ENCODE results near the gene SKA2. TPM values are rescaled to one million over a fixed set of nuclear protein-coding genes. Genes with fewer than 3 reads are reported as not detected.
"Not testable (repeated sequence)": the region's sequence is repeated elsewhere in the genome, so short reads cannot be mapped to it uniquely, and the experiment has no call there.

The SKA2 gene
- polyA plus RNA-seq, 4 donors: 28.6 to 43.6 (median 32.3) TPM

GRCh38 chr17:59149841-59150511 is 5.0 kb downstream of the SKA2 start:
- FAIRE-seq (no peak), DNase-seq (no peak)
- H3K9me3 ChIP-seq (ENCODE audit: control insufficient read depth in 2 of 2, insufficient read depth in 1 of 2, low read depth in 1 of 2, low read length in 1 of 2): no peaks in the 10 kb centered on the region
- no peaks in the 10 kb centered on the region for H3K4me1 ChIP-seq (ENCODE audit: control insufficient read depth in 3 of 3, insufficient read depth in 2 of 3, low read depth in 1 of 3, low read length in 2 of 3)
- H3K4me3 ChIP-seq (ENCODE audit: low read depth in 1 of 3, low read length in 3 of 3): no peak overlapping the region
- H3K27ac ChIP-seq (ENCODE audit: low read depth in 1 of 3, low read length in 2 of 3): no peak overlapping the region
- WGBS, 3 donors: 74 to 90% (median 80%) methylated on average over 5 of the region's 5 CpGs
- H3K27me3 ChIP-seq (ENCODE audit: control insufficient read depth in 3 of 3, insufficient read depth in 3 of 3, low read length in 3 of 3): no peaks in the 10 kb centered on the region
- H3K36me3 ChIP-seq (ENCODE audit: control insufficient read depth in 3 of 3, insufficient read depth in 2 of 3, low read depth in 1 of 3, low read length in 3 of 3): no peaks in the 10 kb centered on the region

DNA sequence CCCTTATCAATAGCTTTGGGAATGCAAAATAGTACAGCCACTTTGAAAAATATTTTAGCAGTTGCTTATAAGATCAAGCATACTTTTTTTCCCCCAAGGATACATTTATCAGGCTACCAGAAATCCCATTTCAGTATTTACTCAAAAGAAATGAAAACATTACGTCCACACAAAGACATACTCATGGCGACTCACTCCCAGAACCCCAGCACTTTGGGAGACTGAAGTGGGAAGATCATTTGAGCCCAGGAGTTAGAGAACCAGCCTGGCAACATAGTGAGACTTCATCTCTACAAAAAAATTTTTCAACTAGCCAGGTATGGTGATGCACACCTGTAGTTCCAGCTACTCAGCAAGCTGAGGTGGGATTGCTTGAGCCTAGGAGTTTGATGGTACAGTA is 5.9 kb downstream of the SKA2 start:
- Histone ChIP-seq H3K27me3 (ENCODE audit: control insufficient read depth in 3 of 3, insufficient read depth in 3 of 3, low read length in 3 of 3) (no peaks in the 10 kb centered on the region), H3K27ac (ENCODE audit: low read depth in 1 of 3, low read length in 2 of 3) (no peak overlapping the region), H3K9me3 (ENCODE audit: control insufficient read depth in 2 of 2, insufficient read depth in 1 of 2, low read depth in 1 of 2, low read length in 1 of 2) (no peaks in the 10 kb centered on the region), H3K4me3 (ENCODE audit: low read depth in 1 of 3, low read length in 3 of 3) (no peak overlapping the region), H3K36me3 (ENCODE audit: control insufficient read depth in 3 of 3, insufficient read depth in 2 of 3, low read depth in 1 of 3, low read length in 3 of 3) (no peaks in the 10 kb centered on the region), H3K4me1 (ENCODE audit: control insufficient read depth in 3 of 3, insufficient read depth in 2 of 3, low read depth in 1 of 3, low read length in 2 of 3) (no peaks in the 10 kb centered on the region)
- 91 to 96% (median 91%) methylated on average over 2 of the region's 2 CpGs for WGBS, 3 donors
- no peak for DNase-seq
- no peak for FAIRE-seq

GRCh38 chr17:59145571-59146096 is 9.4 kb downstream of the SKA2 start:
- H3K27ac ChIP-seq (ENCODE audit: low read depth in 1 of 3, low read length in 2 of 3): no peak overlapping the region
- H3K4me3 ChIP-seq (ENCODE audit: low read depth in 1 of 3, low read length in 3 of 3): no peak overlapping the region
- H3K9me3 ChIP-seq (ENCODE audit: control insufficient read depth in 2 of 2, insufficient read depth in 1 of 2, low read depth in 1 of 2, low read length in 1 of 2): no peaks in the 10 kb centered on the region
- H3K36me3 ChIP-seq (ENCODE audit: control insufficient read depth in 3 of 3, insufficient read depth in 2 of 3, low read depth in 1 of 3, low read length in 3 of 3): peaks cover 0 to 3% (median 0%) of the 10 kb centered on the region in 3 donors
- FAIRE-seq (no peak), DNase-seq (no peak)
- no peaks in the 10 kb centered on the region for H3K4me1 ChIP-seq (ENCODE audit: control insufficient read depth in 3 of 3, insufficient read depth in 2 of 3, low read depth in 1 of 3, low read length in 2 of 3)
- 93 to 96% (median 94%) methylated on average over 4 of the region's 4 CpGs for WGBS, 3 donors
- H3K27me3 ChIP-seq (ENCODE audit: control insufficient read depth in 3 of 3, insufficient read depth in 3 of 3, low read length in 3 of 3): no peaks in the 10 kb centered on the region

DNA sequence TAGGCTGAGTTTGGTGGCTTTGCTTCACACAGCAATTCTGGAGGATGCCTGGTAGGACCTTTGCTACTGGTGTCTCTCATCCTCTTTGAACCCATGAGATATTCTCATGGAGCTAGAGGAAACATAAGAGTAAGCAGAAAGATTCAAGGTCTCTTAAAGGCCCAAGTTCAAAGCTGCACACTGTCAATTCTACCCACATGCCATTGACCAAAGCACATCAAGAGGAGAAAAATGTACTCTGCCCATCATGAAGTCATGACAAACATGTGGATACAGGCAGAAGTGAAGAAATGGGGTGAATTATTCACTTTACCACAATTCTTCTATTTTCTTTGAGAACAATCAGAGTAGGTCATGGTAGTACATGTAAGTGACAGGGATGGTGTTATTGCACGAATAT is 13.1 kb downstream of the SKA2 start:
- Histone ChIP-seq H3K36me3 (ENCODE audit: control insufficient read depth in 3 of 3, insufficient read depth in 2 of 3, low read depth in 1 of 3, low read length in 3 of 3) (peaks cover 0 to 3% (median 0%) of the 10 kb centered on the region in 3 donors), H3K4me1 (ENCODE audit: control insufficient read depth in 3 of 3, insufficient read depth in 2 of 3, low read depth in 1 of 3, low read length in 2 of 3) (no peaks in the 10 kb centered on the region), H3K4me3 (ENCODE audit: low read depth in 1 of 3, low read length in 3 of 3) (no peak overlapping the region), H3K27ac (ENCODE audit: low read depth in 1 of 3, low read length in 2 of 3) (no peak overlapping the region), H3K27me3 (ENCODE audit: control insufficient read depth in 3 of 3, insufficient read depth in 3 of 3, low read length in 3 of 3) (no peaks in the 10 kb centered on the region), H3K9me3 (ENCODE audit: control insufficient read depth in 2 of 2, insufficient read depth in 1 of 2, low read depth in 1 of 2, low read length in 1 of 2) (no peaks in the 10 kb centered on the region)
- DNase-seq (no peak), FAIRE-seq (no peak)
- WGBS, 3 donors: 90 to 100% (median 95%) methylated on average over 1 of the region's 1 CpG

GRCh38 chr17:59139939-59140338 is 15.0 kb downstream of the SKA2 start:
- WGBS, 3 donors: 96 to 99% (median 96%) methylated on average over 4 of the region's 4 CpGs
- no peak for FAIRE-seq
- Histone ChIP-seq H3K9me3 (ENCODE audit: control insufficient read depth in 2 of 2, insufficient read depth in 1 of 2, low read depth in 1 of 2, low read length in 1 of 2) (no peaks in the 10 kb centered on the region), H3K27ac (ENCODE audit: low read depth in 1 of 3, low read length in 2 of 3) (no peak overlapping the region), H3K4me1 (ENCODE audit: control insufficient read depth in 3 of 3, insufficient read depth in 2 of 3, low read depth in 1 of 3, low read length in 2 of 3) (no peaks in the 10 kb centered on the region), H3K4me3 (ENCODE audit: low read depth in 1 of 3, low read length in 3 of 3) (no peak overlapping the region), H3K27me3 (ENCODE audit: control insufficient read depth in 3 of 3, insufficient read depth in 3 of 3, low read length in 3 of 3) (no peaks in the 10 kb centered on the region), H3K36me3 (ENCODE audit: control insufficient read depth in 3 of 3, insufficient read depth in 2 of 3, low read depth in 1 of 3, low read length in 3 of 3) (peaks cover 0 to 3% (median 0%) of the 10 kb centered on the region in 3 donors)
- DNase-seq: no peak

DNA sequence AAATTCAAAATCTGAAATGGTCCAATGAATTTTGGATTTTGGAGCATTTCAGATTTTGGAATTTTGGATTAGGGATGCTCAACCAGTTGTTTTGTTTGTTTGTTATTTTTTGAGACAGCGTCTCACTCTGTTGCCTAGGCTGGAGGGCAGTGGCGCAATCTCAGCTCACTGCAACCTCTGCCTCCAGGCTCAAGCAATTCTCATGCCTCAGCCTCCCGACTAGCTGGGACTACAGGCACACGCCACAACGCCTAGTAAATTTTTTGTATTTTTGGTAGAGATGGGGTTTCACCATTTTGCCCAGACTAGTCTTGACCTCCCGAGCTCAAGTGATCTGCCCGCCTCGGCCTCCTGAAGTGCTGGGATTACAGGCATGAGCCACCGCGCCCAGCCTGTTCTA is 16.6 kb downstream of the SKA2 start:
- H3K27me3 ChIP-seq (ENCODE audit: control insufficient read depth in 3 of 3, insufficient read depth in 3 of 3, low read length in 3 of 3); FAIRE-seq; DNase-seq; H3K9me3 ChIP-seq (ENCODE audit: control insufficient read depth in 2 of 2, insufficient read depth in 1 of 2, low read depth in 1 of 2, low read length in 1 of 2); H3K27ac ChIP-seq (ENCODE audit: low read depth in 1 of 3, low read length in 2 of 3); H3K4me3 ChIP-seq (ENCODE audit: low read depth in 1 of 3, low read length in 3 of 3); H3K36me3 ChIP-seq (ENCODE audit: control insufficient read depth in 3 of 3, insufficient read depth in 2 of 3, low read depth in 1 of 3, low read length in 3 of 3); H3K4me1 ChIP-seq (ENCODE audit: control insufficient read depth in 3 of 3, insufficient read depth in 2 of 3, low read depth in 1 of 3, low read length in 2 of 3): not testable (repeated sequence)
- WGBS, 3 donors: 93 to 96% (median 96%) methylated on average over 10 of the region's 10 CpGs

DNA sequence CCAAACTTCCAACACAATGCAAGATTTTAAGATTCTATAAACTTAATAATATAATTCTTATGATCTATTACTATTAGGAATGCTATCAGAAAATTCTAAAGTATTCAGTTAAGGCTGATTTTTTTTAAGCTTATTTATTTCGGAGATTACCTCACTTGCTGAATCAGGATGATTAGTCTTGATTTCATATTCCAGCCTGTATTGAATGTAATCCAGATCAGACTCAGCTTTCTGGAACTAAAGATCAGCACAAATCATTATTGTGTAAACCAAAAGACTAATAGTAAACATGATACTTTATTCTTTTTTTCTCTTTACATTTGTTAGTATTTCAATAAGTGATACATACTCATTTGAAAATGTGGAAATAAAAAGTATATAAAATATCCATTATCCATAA is 23.9 kb downstream of the SKA2 start:
- no peaks in the 10 kb centered on the region for H3K9me3 ChIP-seq (ENCODE audit: control insufficient read depth in 2 of 2, insufficient read depth in 1 of 2, low read depth in 1 of 2, low read length in 1 of 2)
- 68 to 98% (median 88%) methylated on average over 1 of the region's 1 CpG for WGBS, 3 donors
- H3K4me3 ChIP-seq (ENCODE audit: low read depth in 1 of 3, low read length in 3 of 3): no peak overlapping the region
- no peak for FAIRE-seq
- H3K27me3 ChIP-seq (ENCODE audit: control insufficient read depth in 3 of 3, insufficient read depth in 3 of 3, low read length in 3 of 3): no peaks in the 10 kb centered on the region
- no peaks in the 10 kb centered on the region for H3K4me1 ChIP-seq (ENCODE audit: control insufficient read depth in 3 of 3, insufficient read depth in 2 of 3, low read depth in 1 of 3, low read length in 2 of 3)
- no peak overlapping the region for H3K27ac ChIP-seq (ENCODE audit: low read depth in 1 of 3, low read length in 2 of 3)
- DNase-seq: no peak
- peaks cover 0 to 8% (median 0%) of the 10 kb centered on the region in 3 donors for H3K36me3 ChIP-seq (ENCODE audit: control insufficient read depth in 3 of 3, insufficient read depth in 2 of 3, low read depth in 1 of 3, low read length in 3 of 3)

DNA sequence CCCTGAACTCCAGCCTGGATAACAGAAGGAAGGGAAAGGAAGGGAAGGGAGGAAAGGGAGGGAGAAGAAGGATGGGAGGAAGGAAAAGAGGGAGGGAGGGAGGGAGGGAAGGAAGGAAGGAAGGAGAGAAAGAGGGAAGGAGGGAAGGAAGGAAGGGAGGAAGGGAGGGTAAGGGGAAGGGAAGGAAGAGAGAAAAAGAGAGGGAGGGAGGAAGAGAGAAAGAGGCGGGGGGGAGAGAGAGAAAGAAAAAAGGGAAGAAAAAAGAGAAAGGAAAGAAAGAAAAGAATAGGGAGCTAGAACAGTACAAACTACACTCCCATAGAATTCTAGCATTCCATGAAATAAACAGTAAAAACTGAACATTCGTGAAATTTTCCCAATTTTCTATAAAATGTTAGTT is 25.2 kb downstream of the SKA2 start:
- H3K4me1 ChIP-seq (ENCODE audit: control insufficient read depth in 3 of 3, insufficient read depth in 2 of 3, low read depth in 1 of 3, low read length in 2 of 3): no peaks in the 10 kb centered on the region
- 42 to 83% (median 46%) methylated on average over 2 of the region's 2 CpGs for WGBS, 3 donors
- H3K9me3 ChIP-seq (ENCODE audit: control insufficient read depth in 2 of 2, insufficient read depth in 1 of 2, low read depth in 1 of 2, low read length in 1 of 2): no peaks in the 10 kb centered on the region
- H3K27me3 ChIP-seq (ENCODE audit: control insufficient read depth in 3 of 3, insufficient read depth in 3 of 3, low read length in 3 of 3): no peaks in the 10 kb centered on the region
- FAIRE-seq (no peak), DNase-seq (no peak)
- peaks cover 0 to 10% (median 0%) of the 10 kb centered on the region in 3 donors for H3K36me3 ChIP-seq (ENCODE audit: control insufficient read depth in 3 of 3, insufficient read depth in 2 of 3, low read depth in 1 of 3, low read length in 3 of 3)
- H3K27ac ChIP-seq (ENCODE audit: low read depth in 1 of 3, low read length in 2 of 3): no peak overlapping the region
- no peak overlapping the region for H3K4me3 ChIP-seq (ENCODE audit: low read depth in 1 of 3, low read length in 3 of 3)
